ENCODE measurements around the gene SOHLH2. TPM values are rescaled to one million over a fixed set of nuclear protein-coding genes. Genes with fewer than 3 reads are reported as not detected.

Gene SOHLH2
- total RNA-seq, 1 donor from 2014 or later: not detected

GRCh38 chr13:36219883-36220282, 5.5 kb upstream of the SOHLH2 start:
- Mint-ChIP-seq H3K27me3 (ENCODE audit: insufficient read depth) (no peaks in the 10 kb centered on the region), H3K9me3 (peaks cover 8% of the 10 kb centered on the region), H3K27ac (no peak overlapping the region), H3K4me3 (no peak overlapping the region), H3K36me3 (ENCODE audit: low read depth) (no peaks in the 10 kb centered on the region), H3K4me1 (ENCODE audit: low read depth) (no peaks in the 10 kb centered on the region)
- intact Hi-C loops (cut with micrococcal nuclease): no loop called here
- DNase-seq (ENCODE audit: low spot score): no peak

- Mint-ChIP-seq H3K4me3 (no peak overlapping the region), H3K9me3 (peaks cover 8% of the 10 kb centered on the region), H3K4me1 (ENCODE audit: low read depth) (no peaks in the 10 kb centered on the region), H3K27ac (no peak overlapping the region), H3K36me3 (ENCODE audit: low read depth) (no peaks in the 10 kb centered on the region), H3K27me3 (ENCODE audit: insufficient read depth) (no peaks in the 10 kb centered on the region)
- intact Hi-C loops (cut with micrococcal nuclease): no loop called here
- DNase-seq (ENCODE audit: low spot score): no peak
These were observed 3.1 kb upstream of the SOHLH2 start for GRCh38 chr13:36217456-36217855.

GRCh38 chr13:36212789-36213188, 1.6 kb downstream of the SOHLH2 start:
- Mint-ChIP-seq H3K36me3 (ENCODE audit: low read depth) (no peaks in the 10 kb centered on the region), H3K27ac (no peak overlapping the region), H3K4me3 (no peak overlapping the region), H3K4me1 (ENCODE audit: low read depth) (no peaks in the 10 kb centered on the region), H3K9me3 (peaks cover 12% of the 10 kb centered on the region), H3K27me3 (ENCODE audit: insufficient read depth) (peaks cover 1% of the 10 kb centered on the region)
- intact Hi-C loops (cut with micrococcal nuclease): no loop called here
- no peak for DNase-seq (ENCODE audit: low spot score)

DNA sequence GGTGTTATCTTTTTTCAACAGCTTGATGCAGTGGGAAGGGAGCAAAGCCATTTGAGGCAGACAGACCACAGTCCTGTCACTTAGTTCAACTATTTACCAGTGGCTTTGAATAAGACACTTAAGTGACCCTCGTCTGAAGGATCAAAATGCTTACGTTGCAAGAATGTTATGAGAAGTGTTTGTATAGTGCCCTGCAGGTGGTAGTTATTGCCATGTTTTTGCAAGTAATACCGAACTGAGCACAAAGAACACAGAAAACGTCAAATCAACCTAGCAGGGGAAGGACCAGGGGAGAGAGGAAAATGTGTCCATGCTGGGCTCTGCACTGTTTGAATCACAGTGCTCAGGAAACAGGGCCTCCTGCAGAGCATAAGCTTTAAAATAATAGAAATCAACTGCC, 2.8 kb downstream of the SOHLH2 start:
- no peaks in the 10 kb centered on the region for H3K36me3 Mint-ChIP-seq (ENCODE audit: low read depth)
- no peaks in the 10 kb centered on the region for H3K4me1 Mint-ChIP-seq (ENCODE audit: low read depth)
- intact Hi-C loops (cut with micrococcal nuclease): no loop called here
- no peak for DNase-seq (ENCODE audit: low spot score)
- peaks cover 12% of the 10 kb centered on the region for H3K9me3 Mint-ChIP-seq
- peaks cover 1% of the 10 kb centered on the region for H3K27me3 Mint-ChIP-seq (ENCODE audit: insufficient read depth)
- no peak overlapping the region for H3K27ac Mint-ChIP-seq
- no peak overlapping the region for H3K4me3 Mint-ChIP-seq

GRCh38 chr13:36210738-36211137, 3.6 kb downstream of the SOHLH2 start:
- no peaks in the 10 kb centered on the region for H3K36me3 Mint-ChIP-seq (ENCODE audit: low read depth)
- H3K9me3 Mint-ChIP-seq: peaks cover 9% of the 10 kb centered on the region
- H3K4me1 Mint-ChIP-seq (ENCODE audit: low read depth): no peaks in the 10 kb centered on the region
- DNase-seq (ENCODE audit: low spot score): no peak
- no peak overlapping the region for H3K4me3 Mint-ChIP-seq
- peaks cover 1% of the 10 kb centered on the region for H3K27me3 Mint-ChIP-seq (ENCODE audit: insufficient read depth)
- intact Hi-C loops (cut with micrococcal nuclease): no loop called here
- H3K27ac Mint-ChIP-seq: no peak overlapping the region

DNA sequence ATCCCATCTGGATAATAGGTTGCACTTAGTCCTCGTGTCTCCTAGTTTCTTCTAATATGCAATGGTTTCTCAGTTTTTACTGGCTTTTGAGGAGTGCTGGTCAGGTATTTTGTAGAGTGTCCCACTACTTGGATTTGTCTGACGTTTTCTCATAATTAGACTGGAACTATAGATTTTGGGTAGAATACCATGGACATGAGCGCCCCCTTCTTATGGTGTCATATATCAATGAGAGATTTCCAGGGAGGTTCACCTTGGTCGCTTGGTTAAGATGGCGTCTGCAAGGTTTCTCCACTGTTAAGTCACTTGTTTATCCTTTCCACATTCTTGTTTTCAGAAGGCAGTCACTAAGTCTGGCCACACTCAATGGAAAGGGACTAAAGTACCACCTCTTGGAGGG, 6.7 kb downstream of the SOHLH2 start:
- Mint-ChIP-seq H3K4me1 (ENCODE audit: low read depth) (no peaks in the 10 kb centered on the region), H3K4me3 (no peak overlapping the region), H3K27me3 (ENCODE audit: insufficient read depth) (peaks cover 1% of the 10 kb centered on the region), H3K9me3 (peaks cover 4% of the 10 kb centered on the region), H3K36me3 (ENCODE audit: low read depth) (no peaks in the 10 kb centered on the region), H3K27ac (no peak overlapping the region)
- intact Hi-C loops (cut with micrococcal nuclease): no loop called here
- DNase-seq (ENCODE audit: low spot score): no peak

GRCh38 chr13:36193151-36193855, 21.1 kb downstream of the SOHLH2 start:
- no peak overlapping the region for H3K4me3 Mint-ChIP-seq

DNA sequence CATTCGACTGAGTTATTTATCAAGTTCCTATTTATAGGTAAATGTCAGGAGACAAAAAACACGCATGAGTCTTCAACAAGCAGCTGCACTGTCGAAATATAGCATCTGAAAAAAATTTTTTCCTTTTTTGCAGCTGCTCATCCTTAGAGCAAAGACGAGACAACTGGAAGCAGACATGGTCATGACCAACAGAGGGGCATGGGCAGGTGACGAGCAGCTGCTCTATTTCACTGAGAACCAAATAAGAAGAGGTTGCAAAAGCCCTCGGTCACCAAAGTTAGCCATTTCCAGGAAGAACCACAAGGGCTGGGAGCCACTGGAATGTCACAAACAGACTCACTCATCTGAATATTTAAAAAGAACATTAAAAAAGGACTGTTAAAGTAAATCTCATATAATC, 22.2 kb downstream of the SOHLH2 start:
- intact Hi-C loops (cut with micrococcal nuclease): no loop called here
- Mint-ChIP-seq H3K9me3 (no peaks in the 10 kb centered on the region), H3K4me3 (no peak overlapping the region), H3K27ac (no peak overlapping the region), H3K4me1 (ENCODE audit: low read depth) (no peaks in the 10 kb centered on the region), H3K27me3 (ENCODE audit: insufficient read depth) (no peaks in the 10 kb centered on the region), H3K36me3 (ENCODE audit: low read depth) (no peaks in the 10 kb centered on the region)
- DNase-seq (ENCODE audit: low spot score): no peak

More at GRCh38 chr13:36193151-36193855, 21.1 kb downstream of the SOHLH2 start:
- H3K4me1 Mint-ChIP-seq (ENCODE audit: low read depth): no peaks in the 10 kb centered on the region
- H3K27me3 Mint-ChIP-seq (ENCODE audit: insufficient read depth): no peaks in the 10 kb centered on the region
- DNase-seq (ENCODE audit: low spot score): no peak
- H3K27ac Mint-ChIP-seq: no peak overlapping the region
- intact Hi-C loops (cut with micrococcal nuclease): no loop called here
- H3K36me3 Mint-ChIP-seq (ENCODE audit: low read depth): no peaks in the 10 kb centered on the region
- H3K9me3 Mint-ChIP-seq: no peaks in the 10 kb centered on the region

DNA sequence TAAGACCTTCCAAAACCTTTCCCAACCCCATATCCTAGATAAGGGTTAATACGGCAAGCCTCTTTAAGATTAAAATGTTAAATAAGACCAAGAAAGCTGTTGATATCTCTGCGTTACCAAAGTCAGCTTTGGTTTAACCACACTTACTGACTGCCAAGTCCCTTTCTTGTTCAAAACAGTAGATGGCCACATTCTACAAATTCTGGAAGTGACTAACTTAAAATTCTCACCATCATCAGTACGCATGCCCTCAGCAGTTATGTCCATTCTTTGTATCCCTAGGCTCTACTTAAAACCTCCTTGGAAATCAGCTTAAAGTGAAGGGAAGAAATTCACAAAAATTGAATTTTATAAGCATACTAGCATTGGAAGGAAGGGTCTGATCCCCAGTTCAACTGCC, 23.6 kb downstream of the SOHLH2 start:
- Mint-ChIP-seq H3K27ac (no peak overlapping the region), H3K4me3 (no peak overlapping the region), H3K4me1 (ENCODE audit: low read depth) (no peaks in the 10 kb centered on the region), H3K27me3 (ENCODE audit: insufficient read depth) (no peaks in the 10 kb centered on the region), H3K36me3 (ENCODE audit: low read depth) (no peaks in the 10 kb centered on the region), H3K9me3 (no peaks in the 10 kb centered on the region)
- no peak for DNase-seq (ENCODE audit: low spot score)
- intact Hi-C loops (cut with micrococcal nuclease): no loop called here

- DNase-seq (ENCODE audit: low spot score): no peak
- Mint-ChIP-seq H3K4me3 (no peak overlapping the region), H3K27ac (no peak overlapping the region), H3K27me3 (ENCODE audit: insufficient read depth) (no peaks in the 10 kb centered on the region), H3K9me3 (no peaks in the 10 kb centered on the region), H3K4me1 (ENCODE audit: low read depth) (no peaks in the 10 kb centered on the region), H3K36me3 (ENCODE audit: low read depth) (no peaks in the 10 kb centered on the region)
- intact Hi-C loops (cut with micrococcal nuclease): no loop called here
These were observed 25.9 kb downstream of the SOHLH2 start for GRCh38 chr13:36188441-36188840.

DNA sequence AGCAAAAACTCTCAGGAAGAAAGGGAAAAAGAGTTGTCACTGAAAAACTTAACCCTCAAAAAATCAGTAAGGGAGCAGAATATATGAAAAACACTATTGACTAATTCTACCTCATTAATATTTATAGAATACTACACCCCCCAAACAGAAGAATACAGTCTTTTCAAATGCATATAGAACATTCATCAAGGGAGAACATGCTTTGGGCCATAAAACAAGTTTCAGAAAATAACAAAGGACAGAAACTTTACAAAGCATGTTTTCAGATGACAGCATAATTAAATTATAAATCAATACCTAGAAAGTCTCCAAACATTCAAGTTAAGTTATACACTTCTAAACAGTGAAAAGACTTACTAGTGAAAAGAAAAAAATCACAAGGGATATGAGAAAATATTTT, 30.5 kb downstream of the SOHLH2 start:
- no peaks in the 10 kb centered on the region for H3K36me3 Mint-ChIP-seq (ENCODE audit: low read depth)
- no peaks in the 10 kb centered on the region for H3K4me1 Mint-ChIP-seq (ENCODE audit: low read depth)
- H3K4me3 Mint-ChIP-seq: no peak overlapping the region
- no peak for DNase-seq (ENCODE audit: low spot score)
- no peak overlapping the region for H3K27ac Mint-ChIP-seq
- intact Hi-C loops (cut with micrococcal nuclease): no loop called here
- H3K27me3 Mint-ChIP-seq (ENCODE audit: insufficient read depth): no peaks in the 10 kb centered on the region
- no peaks in the 10 kb centered on the region for H3K9me3 Mint-ChIP-seq

DNA sequence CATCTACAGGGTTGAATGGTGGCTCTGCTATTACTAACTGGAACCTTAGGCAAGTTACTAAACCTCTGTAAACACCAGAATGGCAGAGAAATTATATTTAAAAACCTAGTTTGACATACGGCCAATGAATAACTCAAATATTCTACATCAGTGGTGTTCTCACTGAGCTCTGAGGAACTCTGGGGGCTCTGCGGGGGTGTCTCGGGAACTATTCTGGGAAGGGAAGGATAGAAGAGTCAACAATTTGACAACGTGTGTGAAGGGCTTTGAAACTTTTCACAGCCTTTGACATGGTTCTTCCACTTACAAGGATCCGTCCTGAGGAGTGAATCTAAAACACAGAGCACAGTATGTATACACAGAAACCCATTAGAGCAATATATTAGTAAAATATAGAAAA, 38.7 kb downstream of the SOHLH2 start:
- H3K4me1 Mint-ChIP-seq (ENCODE audit: low read depth): no peaks in the 10 kb centered on the region
- no peaks in the 10 kb centered on the region for H3K27me3 Mint-ChIP-seq (ENCODE audit: insufficient read depth)
- H3K4me3 Mint-ChIP-seq: no peak overlapping the region
- no peaks in the 10 kb centered on the region for H3K9me3 Mint-ChIP-seq
- intact Hi-C loops (cut with micrococcal nuclease): no loop called here
- H3K27ac Mint-ChIP-seq: no peak overlapping the region
- no peaks in the 10 kb centered on the region for H3K36me3 Mint-ChIP-seq (ENCODE audit: low read depth)
- no peak for DNase-seq (ENCODE audit: low spot score)

- Mint-ChIP-seq H3K27me3 (ENCODE audit: insufficient read depth) (no peaks in the 10 kb centered on the region), H3K4me3 (no peak overlapping the region), H3K9me3 (no peaks in the 10 kb centered on the region), H3K4me1 (ENCODE audit: low read depth) (no peaks in the 10 kb centered on the region), H3K27ac (no peak overlapping the region), H3K36me3 (ENCODE audit: low read depth) (no peaks in the 10 kb centered on the region)
- DNase-seq (ENCODE audit: low spot score): no peak
- intact Hi-C loops (cut with micrococcal nuclease): no loop called here
These were observed 39.4 kb downstream of the SOHLH2 start for GRCh38 chr13:36174923-36175322.

Data from activated T-helper 1 cell treated with anti-CD3 and anti-CD28 coated beads, Interleukin-12 subunit alpha, Interleukin-12 subunit beta, Interleukin-2, Interleukin-4 antibody, amounts not matched to agents 30 ng/mL and 10 ng/mL and 1 ng/mL, durations not matched to agents 14 hours and 24 hours and 36 hours (primary cell).